Right lobe of liver (tissue), 6 donors: ENCODE measurements around the gene SLAIN2. TPM values are rescaled to one million over a fixed set of nuclear protein-coding genes. Genes with fewer than 3 reads are reported as not detected.

Experiments
- ATAC-seq, 4 donors: fragments of 200-7000 bp; cut with Tn5 transposase; one replicate each; pipeline ENCODE4 v1.9.1; 2020; ENCODE audit warnings: mild to moderate bottlenecking in 4 of 4, moderate library complexity in 4 of 4
- DNase-seq, 3 donors: peaks; one replicate each; pipeline ENCODE4 v3.0.0-alpha.2; 2020
- H3K27ac ChIP-seq, 3 donors: fragments of 200-600 bp; one replicate each; pipeline ENCODE4 v1.8.0; 2022
- H3K27me3 ChIP-seq, 2 donors: fragments of 200-600 bp; one replicate each; pipeline ENCODE4 v1.8.0; 2022
- H3K36me3 ChIP-seq, 4 donors: fragments of 200-600 bp; sonication (generic) in 1 of 4; one replicate each; pipeline versions ENCODE4 v1.5.1 to v1.8.0; 2017 to 2022; ENCODE audit warnings: control low read depth in 1 of 4
- H3K4me1 ChIP-seq, 4 donors: fragments of 200-600 bp; sonication (generic) in 1 of 4; one replicate each; pipeline versions ENCODE4 v1.5.1 to v1.8.0; 2017 to 2022; ENCODE audit warnings: control low read depth in 1 of 4
- H3K4me3 ChIP-seq, 3 donors: fragments of 200-600 bp; one replicate each; pipeline ENCODE4 v1.8.0; 2022
- H3K9me3 ChIP-seq, 4 donors: fragments of 200-600 bp; sonication (generic) in 1 of 4; one replicate each; pipeline versions ENCODE4 v1.5.1 to v1.8.0; 2017 to 2022; ENCODE audit warnings: control low read depth in 1 of 4
- CTCF ChIP-seq, 4 donors: fragments of 200-600 bp in 3 of 4; fragments of 450-650 bp in 1 of 4; IDR thresholded peaks; one replicate each; pipeline versions ENCODE4 v1.5.1 to v1.8.0; 2016 to 2022; ENCODE audit warnings: antibody characterized with exemption in 4 of 4, mild to moderate bottlenecking in 2 of 4
- POLR2A ChIP-seq: fragments of 450-650 bp; IDR thresholded peaks from one replicate; pipeline ENCODE4 v1.6.1; 2017; ENCODE audit warnings: antibody characterized with exemption, mild to moderate bottlenecking
- WGBS: methylation state at CpG from one replicate; pipeline ENCODE4 v1.1.6; 2018; ENCODE audit warnings: low coverage, low lambda C conversion rate; ENCODE audit not compliant: insufficient coverage; ENCODE audit errors: missing lambda C conversion rate; 5-methylcytosine and 5-hydroxymethylcytosine counted together
- intact Hi-C, 2 donors: fragments of 100-400 bp; cut with DNase I; formaldehyde crosslinking; loops; one replicate each; pipeline versions ENCODE4 v1.11.2 to v1.14.1; 2022
- total RNA-seq, 6 experiments: library from RNA; depleted of rRNA in 2 of 6; stranded (reverse); fragments of >200 nt in 2 of 6; fragmentation: NEBNext Ultra II Directional in 3 of 6; extraction: Animal tissue kit (Norgen Biotek cat#: 25700) in 3 of 6; gene quantifications; one replicate each; pipeline versions ENCODE4 v1.1.0 to v1.2.4, GENCODE V29; 2016 to 2023
- donor health status: DM: no; HTN: yes; CAD: no.
- donor health status: DM: no; HTN: no; CAD: no.
- donor health status: DM: no; HTN: no; CAD: no.
- donor health status: DM: no; HTN: yes; CAD: no.
- donor health status: DM: no; HTN: yes; CAD: no.

Gene SLAIN2
- total RNA-seq, 6 experiments from 2014 or later, result 36.4 to 80.6 (median 45.1) TPM

GRCh38 chr4:48343035-48343434 lies 1.7 kb downstream of the SLAIN2 start:
- H3K27me3 ChIP-seq, result no peaks in the 10 kb centered on the region
- DNase-seq, result no peak
- no peak overlapping the region for H3K27ac ChIP-seq
- no peaks in the 10 kb centered on the region for H3K9me3 ChIP-seq
- intact Hi-C loops, result no loop called here
- 28% methylated on average over 3 of the region's 3 CpGs for WGBS
- TF ChIP-seq CTCF (IDR thresholded peaks at IDR 0.05), result no peak
- no peaks in the 10 kb centered on the region for H3K36me3 ChIP-seq
- peaks cover 0 to 46% (median 14%) of the 10 kb centered on the region in 4 donors for H3K4me1 ChIP-seq
- ATAC-seq, result no peak
- peak overlapping the region in 2 of 3 donors; percentile 83 to 90 for H3K4me3 ChIP-seq

GRCh38 chr4:48343551-48343950 lies 2.2 kb downstream of the SLAIN2 start:
- WGBS, result 87% methylated on average over 1 of the region's 1 CpG
- no peak for TF ChIP-seq POLR2A
- no peak for TF ChIP-seq CTCF (IDR thresholded peaks at IDR 0.05)
- no peaks in the 10 kb centered on the region for H3K9me3 ChIP-seq
- no peak overlapping the region for H3K4me3 ChIP-seq
- no peaks in the 10 kb centered on the region for H3K27me3 ChIP-seq
- no peak overlapping the region for H3K27ac ChIP-seq
- no peaks in the 10 kb centered on the region for H3K36me3 ChIP-seq
- intact Hi-C loops, result no loop called here
- peaks cover 0 to 46% (median 14%) of the 10 kb centered on the region in 4 donors for H3K4me1 ChIP-seq
- ATAC-seq, result no peak
- no peak for DNase-seq

GRCh38 chr4:48345542-48345941 lies 4.2 kb downstream of the SLAIN2 start:
- no peaks in the 10 kb centered on the region for H3K9me3 ChIP-seq
- TF ChIP-seq POLR2A, result no peak
- TF ChIP-seq CTCF (IDR thresholded peaks at IDR 0.05), result no peak
- H3K27ac ChIP-seq, result no peak overlapping the region
- ATAC-seq (no peak), DNase-seq (no peak)
- 92% methylated on average over 3 of the region's 3 CpGs for WGBS
- H3K4me1 ChIP-seq, result peaks cover 0 to 41% (median 10%) of the 10 kb centered on the region in 4 donors
- H3K4me3 ChIP-seq, result no peak overlapping the region
- no peaks in the 10 kb centered on the region for H3K27me3 ChIP-seq
- no peaks in the 10 kb centered on the region for H3K36me3 ChIP-seq
- intact Hi-C loops, result no loop called here

GRCh38 chr4:48346594-48346993 lies 5.3 kb downstream of the SLAIN2 start:
- intact Hi-C loops, result no loop called here
- ATAC-seq (no peak), DNase-seq (no peak)
- H3K9me3 ChIP-seq, result no peaks in the 10 kb centered on the region
- TF ChIP-seq POLR2A (no peak), CTCF (IDR thresholded peaks at IDR 0.05) (no peak)
- H3K27me3 ChIP-seq, result no peaks in the 10 kb centered on the region
- no peak overlapping the region for H3K4me3 ChIP-seq
- no peak overlapping the region for H3K27ac ChIP-seq
- H3K36me3 ChIP-seq, result no peaks in the 10 kb centered on the region
- peaks cover 0 to 41% (median 10%) of the 10 kb centered on the region in 4 donors for H3K4me1 ChIP-seq

- WGBS, result 79% methylated on average over 7 of the region's 7 CpGs
- no peak overlapping the region for H3K27ac ChIP-seq
- peak in 1 of 4 donors; percentile 37 for ATAC-seq
- peaks cover 0 to 41% (median 10%) of the 10 kb centered on the region in 4 donors for H3K4me1 ChIP-seq
- no peaks in the 10 kb centered on the region for H3K27me3 ChIP-seq
- intact Hi-C loops, result no loop called here
- H3K9me3 ChIP-seq, result no peaks in the 10 kb centered on the region
- no peak for DNase-seq
- TF ChIP-seq CTCF (IDR thresholded peaks at IDR 0.05), result no peak
- no peak for TF ChIP-seq POLR2A
- no peaks in the 10 kb centered on the region for H3K36me3 ChIP-seq
- H3K4me3 ChIP-seq, result no peak overlapping the region
Measured at GRCh38 chr4:48347282-48347921, 6.1 kb downstream of the SLAIN2 start.
